ENCODE results near the gene TMEM250. TPM values are rescaled to one million over a fixed set of nuclear protein-coding genes. Genes with fewer than 3 reads are reported as not detected.

Gene TMEM250
- total RNA-seq, 1 experiment from 2014 or later = 34.0 TPM

DNA sequence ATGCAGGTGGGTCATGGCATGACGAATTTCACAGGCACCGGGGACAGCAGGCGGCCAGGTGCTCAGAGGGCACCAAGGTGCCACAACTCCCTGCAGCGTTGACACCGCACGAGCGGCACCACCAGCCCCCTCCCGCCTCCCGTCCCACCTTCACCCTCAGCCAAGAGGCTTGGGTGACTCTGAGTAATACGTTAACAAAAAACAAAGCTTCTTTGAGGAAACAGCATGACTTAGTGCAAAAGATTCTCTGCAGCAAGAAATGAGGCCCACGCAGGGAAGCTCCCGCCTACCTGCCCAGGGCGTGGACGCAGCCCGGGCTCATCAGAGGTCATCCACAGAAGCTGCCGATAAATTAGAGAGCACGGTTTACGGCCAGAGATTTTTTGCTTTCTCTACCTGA lies 4.1 kb downstream of the TMEM250 start:
- Histone ChIP-seq H3K9me3 (ENCODE audit: control insufficient read depth, insufficient read depth, low read depth, low read length) (no peaks in the 10 kb centered on the region), H3K27me3 (ENCODE audit: control insufficient read depth, insufficient read depth, low read length) (no peaks in the 10 kb centered on the region), H3K27ac (ENCODE audit: low read length) (no peak overlapping the region), H3K4me3 (ENCODE audit: low read depth in 2 of 2, low read length in 2 of 2) (no peak overlapping the region), H3K4me1 (ENCODE audit: control insufficient read depth, insufficient read depth, low read length) (peaks cover 16% of the 10 kb centered on the region), H3K36me3 (ENCODE audit: control insufficient read depth, insufficient read depth, low read length) (no peaks in the 10 kb centered on the region)
- CTCF ChIA-PET = no interaction called here
- intact Hi-C loops (cut with micrococcal nuclease; ENCODE audit: unreplicated experiment) = no loop called here
- in situ Hi-C loops (cut with HindIII; ENCODE audit: low pct_unique_long_range_greater_than_20kb, low sequenced_read_pairs) = no loop called here
- TSS peak; percentile 80 for BruUV-seq (replicated peaks)
- no peak for ATAC-seq
- DNase-seq (ENCODE audit: low read depth, low spot score) = no peak
- POLR2A ChIA-PET = no interaction called here
- TF ChIP-seq, protein P1, sequence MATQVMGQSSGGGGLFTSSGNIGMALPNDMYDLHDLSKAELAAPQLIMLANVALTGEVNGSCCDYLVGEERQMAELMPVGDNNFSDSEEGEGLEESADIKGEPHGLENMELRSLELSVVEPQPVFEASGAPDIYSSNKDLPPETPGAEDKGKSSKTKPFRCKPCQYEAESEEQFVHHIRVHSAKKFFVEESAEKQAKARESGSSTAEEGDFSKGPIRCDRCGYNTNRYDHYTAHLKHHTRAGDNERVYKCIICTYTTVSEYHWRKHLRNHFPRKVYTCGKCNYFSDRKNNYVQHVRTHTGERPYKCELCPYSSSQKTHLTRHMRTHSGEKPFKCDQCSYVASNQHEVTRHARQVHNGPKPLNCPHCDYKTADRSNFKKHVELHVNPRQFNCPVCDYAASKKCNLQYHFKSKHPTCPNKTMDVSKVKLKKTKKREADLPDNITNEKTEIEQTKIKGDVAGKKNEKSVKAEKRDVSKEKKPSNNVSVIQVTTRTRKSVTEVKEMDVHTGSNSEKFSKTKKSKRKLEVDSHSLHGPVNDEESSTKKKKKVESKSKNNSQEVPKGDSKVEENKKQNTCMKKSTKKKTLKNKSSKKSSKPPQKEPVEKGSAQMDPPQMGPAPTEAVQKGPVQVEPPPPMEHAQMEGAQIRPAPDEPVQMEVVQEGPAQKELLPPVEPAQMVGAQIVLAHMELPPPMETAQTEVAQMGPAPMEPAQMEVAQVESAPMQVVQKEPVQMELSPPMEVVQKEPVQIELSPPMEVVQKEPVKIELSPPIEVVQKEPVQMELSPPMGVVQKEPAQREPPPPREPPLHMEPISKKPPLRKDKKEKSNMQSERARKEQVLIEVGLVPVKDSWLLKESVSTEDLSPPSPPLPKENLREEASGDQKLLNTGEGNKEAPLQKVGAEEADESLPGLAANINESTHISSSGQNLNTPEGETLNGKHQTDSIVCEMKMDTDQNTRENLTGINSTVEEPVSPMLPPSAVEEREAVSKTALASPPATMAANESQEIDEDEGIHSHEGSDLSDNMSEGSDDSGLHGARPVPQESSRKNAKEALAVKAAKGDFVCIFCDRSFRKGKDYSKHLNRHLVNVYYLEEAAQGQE (IDR thresholded peaks at IDR 0.05; ENCODE audit: insufficient read depth in 1 of 2, low read depth in 2 of 2, low read length in 1 of 2) = no peak
- TF ChIP-seq, protein P2, sequence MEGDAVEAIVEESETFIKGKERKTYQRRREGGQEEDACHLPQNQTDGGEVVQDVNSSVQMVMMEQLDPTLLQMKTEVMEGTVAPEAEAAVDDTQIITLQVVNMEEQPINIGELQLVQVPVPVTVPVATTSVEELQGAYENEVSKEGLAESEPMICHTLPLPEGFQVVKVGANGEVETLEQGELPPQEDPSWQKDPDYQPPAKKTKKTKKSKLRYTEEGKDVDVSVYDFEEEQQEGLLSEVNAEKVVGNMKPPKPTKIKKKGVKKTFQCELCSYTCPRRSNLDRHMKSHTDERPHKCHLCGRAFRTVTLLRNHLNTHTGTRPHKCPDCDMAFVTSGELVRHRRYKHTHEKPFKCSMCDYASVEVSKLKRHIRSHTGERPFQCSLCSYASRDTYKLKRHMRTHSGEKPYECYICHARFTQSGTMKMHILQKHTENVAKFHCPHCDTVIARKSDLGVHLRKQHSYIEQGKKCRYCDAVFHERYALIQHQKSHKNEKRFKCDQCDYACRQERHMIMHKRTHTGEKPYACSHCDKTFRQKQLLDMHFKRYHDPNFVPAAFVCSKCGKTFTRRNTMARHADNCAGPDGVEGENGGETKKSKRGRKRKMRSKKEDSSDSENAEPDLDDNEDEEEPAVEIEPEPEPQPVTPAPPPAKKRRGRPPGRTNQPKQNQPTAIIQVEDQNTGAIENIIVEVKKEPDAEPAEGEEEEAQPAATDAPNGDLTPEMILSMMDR (IDR thresholded peaks at IDR 0.05) = no peak

DNA sequence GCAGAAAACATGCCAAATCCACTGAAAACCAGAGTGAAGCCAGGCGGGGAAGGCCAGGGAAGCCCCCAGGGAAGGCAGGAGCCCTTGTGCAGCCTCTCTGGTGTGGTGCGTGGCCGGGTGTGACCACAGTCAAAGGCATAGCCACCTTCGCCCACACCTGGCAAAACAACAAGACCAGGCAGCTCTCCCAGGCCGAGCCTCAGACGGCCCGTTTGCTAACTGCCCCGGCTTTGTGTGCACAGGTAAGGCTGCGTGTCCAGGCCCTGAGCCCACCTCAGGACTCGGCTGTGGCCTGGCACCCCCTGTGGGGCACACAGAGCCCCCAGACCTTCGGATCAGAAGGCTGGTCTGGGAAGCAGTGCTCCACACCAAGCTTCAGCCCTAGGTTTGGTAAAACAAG lies 6.1 kb downstream of the TMEM250 start:
- Histone ChIP-seq H3K27me3 (ENCODE audit: control insufficient read depth, insufficient read depth, low read length) (no peaks in the 10 kb centered on the region), H3K36me3 (ENCODE audit: control insufficient read depth, insufficient read depth, low read length) (no peaks in the 10 kb centered on the region), H3K9me3 (ENCODE audit: control insufficient read depth, insufficient read depth, low read depth, low read length) (no peaks in the 10 kb centered on the region), H3K4me1 (ENCODE audit: control insufficient read depth, insufficient read depth, low read length) (peaks cover 20% of the 10 kb centered on the region), H3K27ac (ENCODE audit: low read length) (no peak overlapping the region), H3K4me3 (ENCODE audit: low read depth in 2 of 2, low read length in 2 of 2) (no peak overlapping the region)
- intact Hi-C loops (cut with micrococcal nuclease; ENCODE audit: unreplicated experiment) (no loop called here), in situ Hi-C loops (cut with HindIII; ENCODE audit: low pct_unique_long_range_greater_than_20kb, low sequenced_read_pairs) (no loop called here)
- ChIA-PET CTCF (no interaction called here), POLR2A (no interaction called here)
- TF ChIP-seq SIN3A (IDR thresholded peaks at IDR 0.05; ENCODE audit: borderline replicate concordance, insufficient read depth, low read depth, low read length) = no peak
- TF ChIP-seq POLR2AphosphoS5 (IDR thresholded peaks at IDR 0.05; ENCODE audit: low read depth, low read length) = no peak
- TF ChIP-seq, protein P1 (IDR thresholded peaks at IDR 0.05; ENCODE audit: insufficient read depth in 1 of 2, low read depth in 2 of 2, low read length in 1 of 2) = no peak
- TF ChIP-seq, protein P2 (IDR thresholded peaks at IDR 0.05) = no peak
- no peak for TF ChIP-seq TCF7L2 (IDR thresholded peaks at IDR 0.05; ENCODE audit: low read depth, low read length)
- BruUV-seq (replicated peaks) = no TSS peak
- no peak for DNase-seq (ENCODE audit: low read depth, low spot score)
- no peak for ATAC-seq

All from Panc1 (cell line).